Measurements from ENCODE around the gene RERE. TPM values are rescaled to one million over a fixed set of nuclear protein-coding genes. Genes with fewer than 3 reads are reported as not detected.
A peak's percentile ranks its signal among the peaks of the same experiment; 100 is the strongest.

Gene RERE
- total RNA-seq, 1 experiment from 2014 or later, result 217 TPM

GRCh38 chr1:8350914-8351684 lies 466.3 kb downstream of the RERE start:
- no peaks in the 10 kb centered on the region for H3K9me3 ChIP-seq (ENCODE audit: control insufficient read depth, insufficient read depth, low read depth, low read length)
- CTCF ChIA-PET, result interaction anchor here (0.6 to 0.9 kb wide), 2 partner anchors 369 to 376 kb away, joined by 3 to 4 read pairs; no protein-coding TSS in a partner anchor
- POLR2A ChIA-PET, result no interaction called here
- H3K27ac ChIP-seq (ENCODE audit: low read length), result 0 out of 2 replicates have a peak overlapping the region, but pooled peaks have one; percentile 2
- no TSS peak for BruUV-seq (replicated peaks)
- H3K4me1 ChIP-seq (ENCODE audit: control insufficient read depth, insufficient read depth, low read length), result peaks cover 14% of the 10 kb centered on the region
- in situ Hi-C loops (cut with HindIII; ENCODE audit: low pct_unique_long_range_greater_than_20kb, low sequenced_read_pairs) (no loop called here), intact Hi-C loops (cut with micrococcal nuclease; ENCODE audit: unreplicated experiment) (no loop called here)
- no peak overlapping the region for H3K4me3 ChIP-seq (ENCODE audit: low read depth in 2 of 2, low read length in 2 of 2)
- H3K36me3 ChIP-seq (ENCODE audit: control insufficient read depth, insufficient read depth, low read length), result peaks cover 12% of the 10 kb centered on the region
- DNase-seq (ENCODE audit: low read depth, low spot score) (no peak), ATAC-seq (0 out of 2 replicates have a peak, but pooled peaks have one; percentile 8)
- no peak for TF ChIP-seq SIN3A (IDR thresholded peaks at IDR 0.05; ENCODE audit: borderline replicate concordance, insufficient read depth, low read depth, low read length)
- no peak for TF ChIP-seq REST (IDR thresholded peaks at IDR 0.05; ENCODE audit: insufficient read depth in 1 of 2, low read depth in 2 of 2, low read length in 1 of 2)
- TF ChIP-seq TCF7L2 (IDR thresholded peaks at IDR 0.05; ENCODE audit: low read depth, low read length), result no peak
- TF ChIP-seq, protein P1, sequence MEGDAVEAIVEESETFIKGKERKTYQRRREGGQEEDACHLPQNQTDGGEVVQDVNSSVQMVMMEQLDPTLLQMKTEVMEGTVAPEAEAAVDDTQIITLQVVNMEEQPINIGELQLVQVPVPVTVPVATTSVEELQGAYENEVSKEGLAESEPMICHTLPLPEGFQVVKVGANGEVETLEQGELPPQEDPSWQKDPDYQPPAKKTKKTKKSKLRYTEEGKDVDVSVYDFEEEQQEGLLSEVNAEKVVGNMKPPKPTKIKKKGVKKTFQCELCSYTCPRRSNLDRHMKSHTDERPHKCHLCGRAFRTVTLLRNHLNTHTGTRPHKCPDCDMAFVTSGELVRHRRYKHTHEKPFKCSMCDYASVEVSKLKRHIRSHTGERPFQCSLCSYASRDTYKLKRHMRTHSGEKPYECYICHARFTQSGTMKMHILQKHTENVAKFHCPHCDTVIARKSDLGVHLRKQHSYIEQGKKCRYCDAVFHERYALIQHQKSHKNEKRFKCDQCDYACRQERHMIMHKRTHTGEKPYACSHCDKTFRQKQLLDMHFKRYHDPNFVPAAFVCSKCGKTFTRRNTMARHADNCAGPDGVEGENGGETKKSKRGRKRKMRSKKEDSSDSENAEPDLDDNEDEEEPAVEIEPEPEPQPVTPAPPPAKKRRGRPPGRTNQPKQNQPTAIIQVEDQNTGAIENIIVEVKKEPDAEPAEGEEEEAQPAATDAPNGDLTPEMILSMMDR (IDR thresholded peaks at IDR 0.05), result no peak
- peak; percentile 15; the same call in 1 of the 2 replicates for TF ChIP-seq POLR2AphosphoS5 (IDR thresholded peaks at IDR 0.05; ENCODE audit: low read depth, low read length)
- H3K27me3 ChIP-seq (ENCODE audit: control insufficient read depth, insufficient read depth, low read length), result no peaks in the 10 kb centered on the region

- ChIA-PET POLR2A (no interaction called here), CTCF (interaction anchor here (0.6 to 1.0 kb wide), 3 partner anchors 8 to 375 kb away, joined by 4 to 5 read pairs (median 4); no protein-coding TSS in a partner anchor)
- in situ Hi-C loops (cut with HindIII; ENCODE audit: low pct_unique_long_range_greater_than_20kb, low sequenced_read_pairs) (no loop called here), intact Hi-C loops (cut with micrococcal nuclease; ENCODE audit: unreplicated experiment) (loop anchor here (5.0 kb wide), 1 partner anchor 373 kb away; no protein-coding TSS in a partner anchor)
- H3K4me3 ChIP-seq (ENCODE audit: low read depth in 2 of 2, low read length in 2 of 2), result no peak overlapping the region
- no peaks in the 10 kb centered on the region for H3K27me3 ChIP-seq (ENCODE audit: control insufficient read depth, insufficient read depth, low read length)
- ATAC-seq, result no peak
- peaks cover 12% of the 10 kb centered on the region for H3K36me3 ChIP-seq (ENCODE audit: control insufficient read depth, insufficient read depth, low read length)
- peaks cover 14% of the 10 kb centered on the region for H3K4me1 ChIP-seq (ENCODE audit: control insufficient read depth, insufficient read depth, low read length)
- BruUV-seq (replicated peaks), result no TSS peak
- TF ChIP-seq SIN3A (IDR thresholded peaks at IDR 0.05; ENCODE audit: borderline replicate concordance, insufficient read depth, low read depth, low read length) (no peak), TCF7L2 (IDR thresholded peaks at IDR 0.05; ENCODE audit: low read depth, low read length) (no peak), POLR2AphosphoS5 (IDR thresholded peaks at IDR 0.05; ENCODE audit: low read depth, low read length) (no peak), REST (IDR thresholded peaks at IDR 0.05; ENCODE audit: insufficient read depth in 1 of 2, low read depth in 2 of 2, low read length in 1 of 2) (no peak)
- TF ChIP-seq, protein P1 (IDR thresholded peaks at IDR 0.05), result no peak
- DNase-seq (ENCODE audit: low read depth, low spot score), result no peak
- H3K27ac ChIP-seq (ENCODE audit: low read length), result 0 out of 2 replicates have a peak overlapping the region, but pooled peaks have one; percentile 26
- H3K9me3 ChIP-seq (ENCODE audit: control insufficient read depth, insufficient read depth, low read depth, low read length), result no peaks in the 10 kb centered on the region
Measured at GRCh38 chr1:8349961-8350360, 467.5 kb downstream of the RERE start.

All from Panc1 (cell line).